ENCODE data around the gene PIGM. TPM values are rescaled to one million over a fixed set of nuclear protein-coding genes. Genes with fewer than 3 reads are reported as not detected.

Gene PIGM
- total RNA-seq, 4 donors from 2014 or later = 3.0 to 7.0 (median 4.3) TPM

DNA sequence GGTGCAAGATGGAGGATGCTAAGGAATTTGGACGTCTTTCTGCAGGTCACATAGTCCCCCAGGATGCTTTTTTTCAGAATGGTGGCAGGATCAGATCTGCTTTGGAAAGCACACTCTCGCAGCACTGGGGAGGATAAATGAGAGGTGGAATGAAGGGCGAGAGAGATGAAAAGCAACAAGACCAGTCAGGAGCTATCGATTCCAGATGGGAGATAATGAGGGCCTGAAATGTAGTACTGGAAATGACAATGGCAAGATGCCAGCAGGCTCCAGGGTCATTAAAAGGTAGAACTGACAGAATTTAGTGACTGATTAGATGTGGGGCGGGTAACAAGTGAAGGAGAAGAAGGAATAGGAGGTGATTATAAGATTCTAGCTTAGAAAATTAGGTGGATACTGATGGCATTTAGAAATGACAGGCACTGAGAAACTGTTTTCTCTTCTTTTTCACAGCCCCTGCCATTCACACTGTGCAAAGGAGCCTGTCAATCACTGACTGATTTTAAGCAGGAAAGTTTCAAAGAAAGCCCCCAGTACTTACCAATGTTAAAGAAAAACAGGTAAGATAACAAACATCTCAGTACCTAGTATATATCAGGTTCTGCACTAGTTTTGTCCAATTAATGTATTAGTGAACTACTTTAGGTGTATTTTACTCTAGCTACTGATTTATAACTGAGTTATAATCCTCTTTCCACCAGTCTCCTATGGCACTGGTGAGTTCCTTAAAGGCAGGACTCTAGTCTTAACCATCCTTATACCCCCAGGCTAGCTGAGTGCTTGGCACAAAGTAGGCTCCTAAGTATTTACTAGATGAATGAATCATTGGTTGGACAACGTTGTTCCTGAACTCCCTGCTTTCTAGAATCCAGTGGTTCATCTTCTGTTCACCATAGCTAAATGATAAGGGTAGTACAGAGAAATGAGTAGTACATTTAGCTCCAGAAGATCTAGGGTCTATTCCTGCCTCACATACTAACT, 9.2 kb downstream of the PIGM start:
- Histone ChIP-seq H3K4me1 (peaks cover 0 to 23% (median 12%) of the 10 kb centered on the region in 4 donors), H3K9me3 (no peaks in the 10 kb centered on the region), H3K27me3 (no peaks in the 10 kb centered on the region), H3K4me3 (no peak overlapping the region), H3K27ac (no peak overlapping the region), H3K36me3 (peaks cover 0 to 6% (median 0%) of the 10 kb centered on the region in 3 donors)
- TF ChIP-seq, protein P1, sequence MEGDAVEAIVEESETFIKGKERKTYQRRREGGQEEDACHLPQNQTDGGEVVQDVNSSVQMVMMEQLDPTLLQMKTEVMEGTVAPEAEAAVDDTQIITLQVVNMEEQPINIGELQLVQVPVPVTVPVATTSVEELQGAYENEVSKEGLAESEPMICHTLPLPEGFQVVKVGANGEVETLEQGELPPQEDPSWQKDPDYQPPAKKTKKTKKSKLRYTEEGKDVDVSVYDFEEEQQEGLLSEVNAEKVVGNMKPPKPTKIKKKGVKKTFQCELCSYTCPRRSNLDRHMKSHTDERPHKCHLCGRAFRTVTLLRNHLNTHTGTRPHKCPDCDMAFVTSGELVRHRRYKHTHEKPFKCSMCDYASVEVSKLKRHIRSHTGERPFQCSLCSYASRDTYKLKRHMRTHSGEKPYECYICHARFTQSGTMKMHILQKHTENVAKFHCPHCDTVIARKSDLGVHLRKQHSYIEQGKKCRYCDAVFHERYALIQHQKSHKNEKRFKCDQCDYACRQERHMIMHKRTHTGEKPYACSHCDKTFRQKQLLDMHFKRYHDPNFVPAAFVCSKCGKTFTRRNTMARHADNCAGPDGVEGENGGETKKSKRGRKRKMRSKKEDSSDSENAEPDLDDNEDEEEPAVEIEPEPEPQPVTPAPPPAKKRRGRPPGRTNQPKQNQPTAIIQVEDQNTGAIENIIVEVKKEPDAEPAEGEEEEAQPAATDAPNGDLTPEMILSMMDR (IDR thresholded peaks at IDR 0.05) = no peak
- TF ChIP-seq POLR2A (IDR thresholded peaks at IDR 0.05) (no peak), EP300 (IDR thresholded peaks at IDR 0.05) (no peak)
- DNase-seq (ENCODE audit: low spot score in 2 of 2) = no peak
- WGBS, 2 donors = 63 to 65% methylated on average over 6 of the region's 6 CpGs

DNA sequence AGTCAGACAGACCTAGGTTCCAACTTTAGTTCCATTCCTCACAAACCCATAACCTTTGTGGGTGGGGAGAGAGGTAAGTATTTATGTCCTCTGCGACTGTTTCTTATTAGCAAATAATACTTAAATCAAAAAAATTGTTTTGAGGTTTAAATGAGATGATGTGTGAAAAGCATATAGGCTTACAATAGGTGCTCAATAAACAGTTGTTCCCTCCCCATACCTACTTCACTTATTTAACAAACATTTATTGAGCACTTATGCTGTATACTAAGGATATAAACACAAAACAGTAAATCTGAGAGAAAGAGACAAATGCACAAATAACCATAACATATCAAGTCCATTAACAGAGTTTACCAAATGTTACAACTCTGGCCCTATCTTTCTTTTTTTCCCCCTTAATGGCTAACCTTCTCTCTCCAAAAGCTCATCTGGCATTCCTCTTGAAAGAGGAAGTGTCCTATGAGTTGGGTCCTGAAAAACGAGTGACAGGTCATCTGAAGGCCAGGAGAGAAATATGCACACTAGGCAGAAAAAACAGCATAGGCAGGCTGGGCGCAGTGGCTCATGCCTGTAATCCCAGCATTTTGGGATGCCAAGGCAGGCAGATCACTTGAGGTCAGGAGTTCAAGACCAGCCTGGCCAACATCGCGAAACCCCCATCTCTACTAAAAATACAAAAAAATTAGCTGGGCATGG, 10.3 kb downstream of the PIGM start:
- Histone ChIP-seq H3K4me3 (no peak overlapping the region), H3K27me3 (no peaks in the 10 kb centered on the region), H3K9me3 (no peaks in the 10 kb centered on the region), H3K27ac (no peak overlapping the region), H3K36me3 (peaks cover 0 to 1% (median 0%) of the 10 kb centered on the region in 3 donors), H3K4me1 (peaks cover 0 to 23% (median 12%) of the 10 kb centered on the region in 4 donors)
- DNase-seq (ENCODE audit: low spot score in 2 of 2) = no peak
- WGBS, 2 donors = 53 to 65% methylated on average over 5 of the region's 5 CpGs
- no peak for TF ChIP-seq POLR2A (IDR thresholded peaks at IDR 0.05)
- no peak for TF ChIP-seq EP300 (IDR thresholded peaks at IDR 0.05)
- TF ChIP-seq, protein P1 (IDR thresholded peaks at IDR 0.05) = no peak

DNA sequence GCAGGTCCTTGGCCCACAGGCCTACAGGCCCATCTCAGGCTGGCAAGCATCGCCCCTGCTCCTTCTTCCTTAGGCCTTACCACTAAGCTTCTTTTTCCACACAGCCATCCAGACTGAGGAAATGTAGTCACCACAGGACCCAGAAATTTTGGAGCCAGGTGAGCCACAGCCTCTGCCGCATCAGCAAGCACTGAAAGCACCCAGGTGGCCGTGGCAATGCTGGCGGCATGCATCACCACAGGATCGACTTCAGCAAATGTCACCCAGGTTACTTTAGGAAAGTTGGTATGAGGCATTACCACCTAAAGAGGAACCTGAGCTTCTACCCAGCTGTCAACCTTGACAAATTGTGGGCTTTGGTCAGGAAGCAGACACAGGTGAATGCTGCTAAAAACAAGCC, 11.6 kb downstream of the PIGM start:
- Histone ChIP-seq H3K27ac (no peak overlapping the region), H3K27me3 (no peaks in the 10 kb centered on the region), H3K9me3 (no peaks in the 10 kb centered on the region), H3K4me3 (no peak overlapping the region), H3K36me3 (no peaks in the 10 kb centered on the region), H3K4me1 (peaks cover 0 to 22% (median 11%) of the 10 kb centered on the region in 4 donors)
- DNase-seq (ENCODE audit: low spot score in 2 of 2) = no peak
- WGBS, 2 donors = 90 to 100% methylated on average over 2 to 5 of the region's 5 CpGs
- TF ChIP-seq POLR2A (IDR thresholded peaks at IDR 0.05) (no peak), EP300 (IDR thresholded peaks at IDR 0.05) (no peak)
- TF ChIP-seq, protein P1 (IDR thresholded peaks at IDR 0.05) = no peak

DNA sequence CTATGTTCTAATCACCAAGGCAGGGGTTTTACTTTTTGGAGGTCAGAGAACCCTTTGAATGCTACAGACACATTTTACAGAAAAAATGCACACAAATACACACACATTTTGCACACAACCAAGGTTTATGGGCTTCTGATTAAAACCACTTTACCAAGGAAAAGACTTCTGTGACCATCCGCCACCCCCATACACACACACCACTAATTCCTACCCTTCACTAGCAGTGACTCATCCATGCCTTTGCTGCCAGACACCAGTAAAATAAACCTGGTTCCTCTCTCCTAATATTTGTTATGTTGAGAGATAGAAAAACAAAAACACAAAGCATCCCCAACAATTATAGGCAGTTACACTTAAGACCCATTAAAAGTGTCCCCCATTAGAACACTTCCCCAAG, 12.9 kb downstream of the PIGM start:
- Histone ChIP-seq H3K27me3 (no peaks in the 10 kb centered on the region), H3K4me1 (peaks cover 0 to 10% (median 6%) of the 10 kb centered on the region in 4 donors), H3K9me3 (no peaks in the 10 kb centered on the region), H3K27ac (no peak overlapping the region), H3K36me3 (no peaks in the 10 kb centered on the region), H3K4me3 (no peak overlapping the region)
- DNase-seq (ENCODE audit: low spot score in 2 of 2) = no peak
- TF ChIP-seq, protein P1 (IDR thresholded peaks at IDR 0.05) = no peak
- no peak for TF ChIP-seq EP300 (IDR thresholded peaks at IDR 0.05)
- no peak for TF ChIP-seq POLR2A (IDR thresholded peaks at IDR 0.05)
- 92 to 93% methylated on average over 1 of the region's 1 CpG for WGBS, 2 donors
